ENCODE results near the gene ERN2.

GRCh38 chr16:23692190-23692837 is 20.7 kb downstream of the ERN2 start:
- TF ChIP-seq, protein P1, sequence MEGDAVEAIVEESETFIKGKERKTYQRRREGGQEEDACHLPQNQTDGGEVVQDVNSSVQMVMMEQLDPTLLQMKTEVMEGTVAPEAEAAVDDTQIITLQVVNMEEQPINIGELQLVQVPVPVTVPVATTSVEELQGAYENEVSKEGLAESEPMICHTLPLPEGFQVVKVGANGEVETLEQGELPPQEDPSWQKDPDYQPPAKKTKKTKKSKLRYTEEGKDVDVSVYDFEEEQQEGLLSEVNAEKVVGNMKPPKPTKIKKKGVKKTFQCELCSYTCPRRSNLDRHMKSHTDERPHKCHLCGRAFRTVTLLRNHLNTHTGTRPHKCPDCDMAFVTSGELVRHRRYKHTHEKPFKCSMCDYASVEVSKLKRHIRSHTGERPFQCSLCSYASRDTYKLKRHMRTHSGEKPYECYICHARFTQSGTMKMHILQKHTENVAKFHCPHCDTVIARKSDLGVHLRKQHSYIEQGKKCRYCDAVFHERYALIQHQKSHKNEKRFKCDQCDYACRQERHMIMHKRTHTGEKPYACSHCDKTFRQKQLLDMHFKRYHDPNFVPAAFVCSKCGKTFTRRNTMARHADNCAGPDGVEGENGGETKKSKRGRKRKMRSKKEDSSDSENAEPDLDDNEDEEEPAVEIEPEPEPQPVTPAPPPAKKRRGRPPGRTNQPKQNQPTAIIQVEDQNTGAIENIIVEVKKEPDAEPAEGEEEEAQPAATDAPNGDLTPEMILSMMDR (IDR thresholded peaks at IDR 0.05; ENCODE audit: poor library complexity), result no peak
- no peak for TF ChIP-seq EZH2 (IDR thresholded peaks at IDR 0.05; ENCODE audit: borderline replicate concordance)

All from hepatocyte (in vitro differentiated cells).